ENCODE results near the gene RTN4RL2. TPM values are rescaled to one million over a fixed set of nuclear protein-coding genes. Genes with fewer than 3 reads are reported as not detected.

RTN4RL2 gene
- 41.3 to 86.1 TPM (median 84.7 TPM) in 5 replicates for total RNA-seq (2022; extraction: Qiagen RNA extraction)

DNA sequence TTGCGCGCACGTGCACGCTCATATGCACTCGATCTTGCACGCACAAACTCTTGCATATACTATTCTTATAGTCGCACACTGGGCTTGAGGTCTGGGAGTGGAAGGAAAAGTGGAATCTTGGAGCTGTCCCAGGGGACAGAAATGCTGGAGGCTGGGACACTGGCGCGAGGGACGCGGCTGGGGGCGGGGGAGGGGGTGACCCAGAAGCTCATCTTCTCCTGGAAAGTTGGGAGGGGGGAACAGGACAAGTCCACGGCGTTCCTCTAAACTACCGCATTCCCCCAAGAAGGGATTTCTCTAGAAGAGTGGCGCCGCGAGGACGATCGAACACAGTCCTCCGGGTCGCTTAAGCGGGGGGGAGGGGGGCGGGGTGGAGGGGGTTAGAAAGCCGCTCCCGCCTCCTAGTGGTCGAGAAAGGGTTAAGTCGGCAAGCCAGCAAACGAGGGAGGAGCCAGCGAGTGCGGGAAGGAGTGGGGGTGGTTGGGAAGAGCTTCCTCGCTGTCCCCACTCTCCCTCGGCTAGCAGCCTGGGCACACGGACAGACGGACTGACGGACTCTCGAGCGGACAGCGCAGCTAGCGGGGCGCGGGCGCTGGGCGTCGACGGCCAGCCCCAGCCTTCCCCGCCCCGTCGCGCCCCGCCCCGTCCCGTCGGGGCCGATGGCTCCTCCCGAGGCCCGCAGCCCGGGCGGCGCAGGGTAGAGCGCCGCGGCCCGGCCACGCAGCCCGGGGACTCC is at the start of gene RTN4RL2:
Gene RTN4RL2, plus strand, starts transcription at position 507 of the 736 bp plus-strand sequence. CDS start 338 bp downstream, outside the sequence.

DNA sequence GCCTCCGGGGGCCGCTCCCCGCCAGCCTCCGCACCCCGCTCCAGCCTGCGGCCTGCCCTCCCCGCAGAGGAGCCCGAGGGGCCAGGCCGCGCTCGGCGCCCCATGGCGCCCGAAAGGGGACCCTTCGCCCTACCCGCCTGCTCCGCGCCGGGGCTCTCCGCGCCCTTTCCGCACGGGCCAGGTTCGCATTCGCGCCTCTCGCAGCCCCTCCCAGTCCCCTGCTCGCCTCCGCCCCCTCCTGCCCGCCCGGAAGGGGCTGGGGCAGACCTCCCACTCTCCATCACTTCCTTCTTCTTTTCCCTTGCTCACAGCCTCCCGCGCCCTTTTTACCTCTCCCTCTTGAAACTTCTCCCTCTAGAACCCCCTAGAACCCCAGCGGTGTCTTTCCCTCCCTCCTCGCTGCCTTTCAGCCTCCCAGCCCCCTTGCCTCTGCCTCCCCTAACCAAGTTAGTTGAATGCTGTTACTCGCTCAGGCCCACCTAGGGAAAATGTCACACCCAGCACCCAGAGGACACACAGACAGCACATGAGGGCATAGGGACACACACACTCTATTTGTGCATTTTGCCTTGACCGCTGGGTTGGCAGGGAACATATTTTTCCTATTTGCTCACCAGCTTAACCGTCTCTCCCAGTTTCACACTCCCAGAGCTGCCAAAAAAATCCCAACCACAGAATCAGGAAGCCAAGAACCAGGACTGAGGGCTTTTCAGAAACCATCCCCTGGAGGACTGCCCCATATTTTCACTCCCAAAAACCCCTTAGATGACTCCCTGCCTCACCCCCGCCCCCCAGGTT is 33.2 kb upstream of the RTN4RL2 start, which contains the start of gene SLC43A3:
Gene SLC43A3, minus strand, starts transcription at position 193 of the 798 bp plus-strand sequence. CDS start 949 bp downstream, outside the sequence.

GRCh38 chr11:57515332-57516060 is 55.2 kb downstream of the RTN4RL2 start, which contains the start of gene SLC43A1:
TSS of gene SLC43A1 (minus strand) at chr11:57515702. CDS start at chr11:57514111, 1,591 bp downstream.

Other genes starting within 250 kb of the RTN4RL2 start
- gene APLNR, start 223.3 kb upstream of the RTN4RL2 start, total RNA-seq (2022; extraction: Qiagen RNA extraction): 0.04 TPM in 1 of 5 replicates, not detected in the others
- 62.1 to 110 TPM (median 105 TPM) in 5 replicates for gene TNKS1BP1, start 135.6 kb upstream of the RTN4RL2 start, total RNA-seq (2022; extraction: Qiagen RNA extraction)
- 231 to 260 TPM (median 252 TPM) in 5 replicates for gene SSRP1, start 124.6 kb upstream of the RTN4RL2 start, total RNA-seq (2022; extraction: Qiagen RNA extraction)
- gene P2RX3, start 122.2 kb upstream of the RTN4RL2 start, total RNA-seq (2022; extraction: Qiagen RNA extraction): 0.05 to 0.23 TPM (median 0.15 TPM) in 5 replicates
- gene PRG3, start 79.4 kb upstream of the RTN4RL2 start, total RNA-seq (2022; extraction: Qiagen RNA extraction): not detected in 5 replicates
- 0.08 TPM in 1 of 5 replicates, not detected in the others for gene PRG2, start 69.9 kb upstream of the RTN4RL2 start, total RNA-seq (2022; extraction: Qiagen RNA extraction)
- 0.33 to 0.58 TPM (median 0.43 TPM) in 5 replicates for gene SLC43A3, start 33.4 kb upstream of the RTN4RL2 start, total RNA-seq (2022; extraction: Qiagen RNA extraction)
- gene SLC43A1, start 55.2 kb downstream of the RTN4RL2 start, total RNA-seq (2022; extraction: Qiagen RNA extraction): 1.8 to 3.0 TPM (median 2.6 TPM) in 5 replicates
- 134 to 165 TPM (median 145 TPM) in 5 replicates for gene TIMM10, start 70.2 kb downstream of the RTN4RL2 start, total RNA-seq (2022; extraction: Qiagen RNA extraction)
- not detected in 5 replicates for gene SMTNL1, start 77.1 kb downstream of the RTN4RL2 start, total RNA-seq (2022; extraction: Qiagen RNA extraction)
- gene UBE2L6, start 107.1 kb downstream of the RTN4RL2 start, total RNA-seq (2022; extraction: Qiagen RNA extraction): 34.4 to 45.3 TPM (median 43.0 TPM) in 5 replicates
- gene SERPING1, start 137.2 kb downstream of the RTN4RL2 start, total RNA-seq (2022; extraction: Qiagen RNA extraction): 0.41 to 1.2 TPM (median 0.95 TPM) in 5 replicates
- gene YPEL4, start 189.4 kb downstream of the RTN4RL2 start, total RNA-seq (2022; extraction: Qiagen RNA extraction): 0.10 to 0.34 TPM (median 0.25 TPM) in 5 replicates
- 25.8 to 27.6 TPM (median 26.6 TPM) in 5 replicates for gene CLP1, start 197.2 kb downstream of the RTN4RL2 start, total RNA-seq (2022; extraction: Qiagen RNA extraction)
- 69.4 to 83.9 TPM (median 80.4 TPM) in 5 replicates for gene ZDHHC5, start 207.6 kb downstream of the RTN4RL2 start, total RNA-seq (2022; extraction: Qiagen RNA extraction)